VCaP (cell line): Measurements from ENCODE around the gene SCAPER.

Source experiments
- H3K27ac ChIP-seq: fragments of 450-650 bp; 2 replicates; pipeline ENCODE4 v1.5.1; 2017
- TF ChIP-seq, protein P1 (sequence below): fragments of 450-650 bp; conservative IDR thresholded peaks from 2 replicates; pipeline ENCODE4 v1.5.1; 2017; ENCODE audit warnings: mild to moderate bottlenecking, moderate library complexity

The SCAPER gene

DNA sequence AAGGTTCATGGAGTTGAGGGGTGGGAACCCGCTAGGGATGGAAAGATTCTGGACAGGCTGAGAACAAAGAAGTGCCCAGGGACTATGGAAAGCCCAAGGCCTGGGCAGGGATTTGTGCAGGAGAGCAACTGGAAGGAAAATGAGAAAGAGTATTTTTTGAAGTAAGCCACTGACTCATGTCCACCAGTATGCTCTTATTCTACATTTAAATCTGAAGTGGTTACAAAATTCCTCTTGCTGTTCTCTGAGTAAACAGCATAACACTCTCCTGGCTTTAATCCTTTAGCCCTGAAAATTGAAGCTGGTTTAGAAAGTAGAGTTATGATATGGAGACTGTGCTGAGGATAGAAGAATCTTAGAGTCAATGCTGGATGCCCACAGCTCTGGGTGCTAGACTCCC, 403.4 kb downstream of the SCAPER start:
- H3K27ac ChIP-seq: no peak overlapping the region; the same call in 1 of the 2 replicates
- TF ChIP-seq, protein P1, sequence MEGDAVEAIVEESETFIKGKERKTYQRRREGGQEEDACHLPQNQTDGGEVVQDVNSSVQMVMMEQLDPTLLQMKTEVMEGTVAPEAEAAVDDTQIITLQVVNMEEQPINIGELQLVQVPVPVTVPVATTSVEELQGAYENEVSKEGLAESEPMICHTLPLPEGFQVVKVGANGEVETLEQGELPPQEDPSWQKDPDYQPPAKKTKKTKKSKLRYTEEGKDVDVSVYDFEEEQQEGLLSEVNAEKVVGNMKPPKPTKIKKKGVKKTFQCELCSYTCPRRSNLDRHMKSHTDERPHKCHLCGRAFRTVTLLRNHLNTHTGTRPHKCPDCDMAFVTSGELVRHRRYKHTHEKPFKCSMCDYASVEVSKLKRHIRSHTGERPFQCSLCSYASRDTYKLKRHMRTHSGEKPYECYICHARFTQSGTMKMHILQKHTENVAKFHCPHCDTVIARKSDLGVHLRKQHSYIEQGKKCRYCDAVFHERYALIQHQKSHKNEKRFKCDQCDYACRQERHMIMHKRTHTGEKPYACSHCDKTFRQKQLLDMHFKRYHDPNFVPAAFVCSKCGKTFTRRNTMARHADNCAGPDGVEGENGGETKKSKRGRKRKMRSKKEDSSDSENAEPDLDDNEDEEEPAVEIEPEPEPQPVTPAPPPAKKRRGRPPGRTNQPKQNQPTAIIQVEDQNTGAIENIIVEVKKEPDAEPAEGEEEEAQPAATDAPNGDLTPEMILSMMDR: no peak

DNA sequence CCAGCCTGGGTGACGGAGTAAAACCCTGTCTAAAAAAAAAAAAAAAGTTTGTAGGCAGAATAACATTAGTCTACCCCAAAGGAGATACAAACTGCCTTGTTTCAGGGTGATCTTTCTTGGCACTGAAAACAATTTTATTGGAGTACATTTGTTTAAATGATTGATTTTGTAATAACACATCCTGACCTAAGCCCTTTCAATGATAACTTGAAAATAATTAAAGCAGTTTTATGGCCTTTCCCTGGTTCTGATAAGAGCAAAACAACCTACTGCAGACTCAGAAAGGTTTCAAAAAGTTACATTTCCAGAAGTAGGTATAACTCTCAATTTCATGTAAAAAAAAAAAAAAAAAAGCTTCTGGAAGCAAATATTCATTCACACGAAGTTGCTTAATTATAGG, 404.1 kb downstream of the SCAPER start:
- TF ChIP-seq, protein P1: no peak
- no peak overlapping the region for H3K27ac ChIP-seq

DNA sequence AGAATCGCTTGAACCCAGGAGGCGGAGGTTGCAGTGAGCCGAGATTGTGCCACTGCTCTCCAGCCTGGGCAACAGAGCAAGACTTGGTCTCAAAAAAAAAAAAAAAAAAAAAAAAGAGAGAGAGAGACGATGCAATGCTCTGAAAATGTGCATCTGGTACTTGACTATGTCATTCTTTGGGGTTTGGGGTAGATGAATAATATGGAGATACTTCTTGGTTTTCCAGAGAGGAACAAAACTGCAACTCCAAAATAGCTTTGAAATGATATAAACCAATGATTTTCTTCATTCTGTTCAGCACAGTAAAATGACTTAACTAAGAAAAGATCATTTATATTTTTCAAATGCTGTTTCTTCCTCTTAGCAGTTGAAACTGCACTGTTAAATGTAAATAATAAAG, 409.7 kb downstream of the SCAPER start:
- TF ChIP-seq, protein P1: no peak
- H3K27ac ChIP-seq: no peak overlapping the region

DNA sequence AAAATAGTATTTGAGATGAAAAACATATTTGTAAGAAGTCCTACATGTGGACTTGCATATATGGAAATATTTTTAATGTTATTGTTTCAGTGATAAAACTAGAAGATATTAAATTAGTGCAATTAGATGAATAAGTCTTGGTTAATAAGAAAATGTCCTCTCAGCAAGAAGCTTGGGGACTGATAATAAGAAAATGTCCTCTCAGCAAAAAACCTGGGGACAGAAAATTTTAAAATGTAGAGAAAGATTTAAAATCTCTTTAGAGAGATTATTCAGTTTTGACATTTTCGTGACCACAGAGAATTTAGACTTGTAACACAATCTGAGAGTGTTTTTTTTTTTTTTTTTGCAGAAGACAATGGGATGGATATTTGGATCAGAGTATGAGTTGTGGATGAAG, 412.6 kb downstream of the SCAPER start:
- no peak overlapping the region for H3K27ac ChIP-seq
- TF ChIP-seq, protein P1: no peak

DNA sequence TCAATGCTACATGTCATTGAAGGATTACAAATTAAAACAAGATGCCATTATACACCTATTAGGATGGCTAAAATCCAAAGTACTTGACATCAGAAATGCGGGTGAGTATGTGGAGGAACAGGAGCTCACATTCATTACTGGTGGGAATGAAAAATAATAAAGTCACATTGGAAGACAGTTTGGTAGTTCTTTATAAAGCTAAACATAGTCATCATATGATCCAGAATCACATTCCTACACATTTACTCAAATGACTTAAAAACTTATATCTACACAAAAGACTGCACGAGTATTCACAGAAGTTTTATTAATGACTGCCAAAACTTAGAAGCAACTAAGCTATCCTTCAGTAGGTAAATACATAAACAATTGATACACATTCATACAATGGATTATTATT, 421.4 kb downstream of the SCAPER start:
- TF ChIP-seq, protein P1: no peak
- H3K27ac ChIP-seq: no peak overlapping the region

DNA sequence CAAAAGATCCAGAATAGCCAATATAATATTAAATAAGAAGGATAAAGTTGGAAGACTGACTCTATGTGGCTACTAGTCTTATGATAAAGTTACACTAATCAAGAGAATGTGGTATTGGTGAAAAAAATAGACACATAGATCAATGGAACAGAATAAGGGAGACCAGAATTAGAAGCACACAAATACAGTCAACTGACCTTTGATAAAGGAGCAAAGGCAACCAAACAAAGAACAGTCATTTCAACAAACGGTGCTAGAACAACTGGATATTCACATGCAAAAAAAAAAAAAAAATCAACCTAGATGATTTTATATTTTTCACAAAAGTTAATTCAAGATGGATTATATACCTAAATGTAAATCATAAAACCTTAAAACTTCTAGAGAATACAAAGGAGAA, 422.1 kb downstream of the SCAPER start:
- TF ChIP-seq, protein P1: no peak
- H3K27ac ChIP-seq: no peak overlapping the region

DNA sequence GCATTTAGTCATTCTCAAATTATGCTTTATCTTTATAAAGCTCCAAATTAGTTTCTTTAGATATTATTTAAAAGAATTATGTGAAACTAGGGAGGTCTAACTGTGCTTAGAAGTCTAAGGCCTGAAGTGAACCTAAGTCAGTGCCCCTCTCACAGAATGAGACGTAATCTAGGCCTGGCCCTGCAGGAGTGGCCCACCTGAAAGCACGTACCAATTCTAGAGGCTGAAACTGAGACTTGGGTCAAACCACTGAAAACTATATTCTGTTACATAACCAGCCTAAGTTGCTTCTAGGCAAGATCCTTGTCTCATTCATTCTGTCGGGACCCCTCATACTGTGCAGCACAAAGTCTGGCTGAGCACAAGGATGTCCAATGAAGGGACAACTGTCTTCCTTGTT, 424.9 kb downstream of the SCAPER start:
- TF ChIP-seq, protein P1: no peak
- H3K27ac ChIP-seq: no peak overlapping the region

DNA sequence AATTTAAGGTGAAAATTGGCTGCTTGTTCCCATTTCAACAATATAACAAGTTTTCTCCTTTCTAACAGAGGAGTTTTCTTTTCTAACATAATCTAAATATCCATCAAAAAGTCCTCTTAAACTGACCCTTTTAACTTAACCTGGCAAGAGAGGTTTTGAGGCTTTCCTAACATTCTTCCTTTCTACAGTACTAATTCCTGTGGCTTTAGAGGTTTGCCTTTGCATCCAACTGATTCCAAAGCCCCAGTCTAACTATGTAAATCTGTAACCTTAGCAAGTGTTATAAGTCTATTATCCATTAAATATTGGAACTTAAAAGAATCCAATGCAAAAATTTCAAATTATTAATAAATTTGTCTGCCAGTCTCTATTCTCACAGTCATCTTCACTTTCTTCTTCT, 434.4 kb downstream of the SCAPER start:
- TF ChIP-seq, protein P1: no peak
- H3K27ac ChIP-seq: no peak overlapping the region
